ENCODE data around the gene SENP1. TPM values are rescaled to one million over a fixed set of nuclear protein-coding genes. Genes with fewer than 3 reads are reported as not detected.

The SENP1 gene
- total RNA-seq, 4 donors from 2014 or later, result 24.1 to 43.9 (median 32.4) TPM

DNA sequence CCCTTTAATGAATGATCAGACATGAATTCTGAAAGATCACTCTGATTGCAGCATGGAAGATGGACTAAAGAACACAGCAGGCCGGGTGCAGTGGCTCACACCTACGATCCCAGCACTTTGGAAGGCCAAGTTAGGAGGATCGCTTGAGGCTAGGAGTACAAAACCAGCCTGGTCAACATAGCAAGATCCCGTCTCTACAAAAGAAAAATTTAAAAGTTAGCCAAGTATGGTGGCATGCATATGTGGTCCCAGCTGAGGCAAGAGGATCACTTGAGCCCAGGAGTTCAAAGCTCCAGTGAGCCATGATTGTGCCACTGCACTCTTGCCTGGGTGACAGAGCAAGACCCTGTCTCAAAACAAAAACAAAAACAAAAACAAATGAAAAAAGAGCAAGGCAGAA is 35.1 kb downstream of the SENP1 start:
- no peaks in the 10 kb centered on the region for H3K9me3 ChIP-seq
- no peaks in the 10 kb centered on the region for H3K36me3 ChIP-seq
- no peak overlapping the region for H3K27ac ChIP-seq
- no peaks in the 10 kb centered on the region for H3K27me3 ChIP-seq
- H3K4me3 ChIP-seq, result no peak overlapping the region
- DNase-seq, result no peak
- intact Hi-C loops (cut with DNase I; ENCODE audit: low total_unique reads), result no loop called here
- no peaks in the 10 kb centered on the region for H3K4me1 ChIP-seq
- TF ChIP-seq POLR2A (IDR thresholded peaks at IDR 0.05), result no peak
- TF ChIP-seq, protein P1, sequence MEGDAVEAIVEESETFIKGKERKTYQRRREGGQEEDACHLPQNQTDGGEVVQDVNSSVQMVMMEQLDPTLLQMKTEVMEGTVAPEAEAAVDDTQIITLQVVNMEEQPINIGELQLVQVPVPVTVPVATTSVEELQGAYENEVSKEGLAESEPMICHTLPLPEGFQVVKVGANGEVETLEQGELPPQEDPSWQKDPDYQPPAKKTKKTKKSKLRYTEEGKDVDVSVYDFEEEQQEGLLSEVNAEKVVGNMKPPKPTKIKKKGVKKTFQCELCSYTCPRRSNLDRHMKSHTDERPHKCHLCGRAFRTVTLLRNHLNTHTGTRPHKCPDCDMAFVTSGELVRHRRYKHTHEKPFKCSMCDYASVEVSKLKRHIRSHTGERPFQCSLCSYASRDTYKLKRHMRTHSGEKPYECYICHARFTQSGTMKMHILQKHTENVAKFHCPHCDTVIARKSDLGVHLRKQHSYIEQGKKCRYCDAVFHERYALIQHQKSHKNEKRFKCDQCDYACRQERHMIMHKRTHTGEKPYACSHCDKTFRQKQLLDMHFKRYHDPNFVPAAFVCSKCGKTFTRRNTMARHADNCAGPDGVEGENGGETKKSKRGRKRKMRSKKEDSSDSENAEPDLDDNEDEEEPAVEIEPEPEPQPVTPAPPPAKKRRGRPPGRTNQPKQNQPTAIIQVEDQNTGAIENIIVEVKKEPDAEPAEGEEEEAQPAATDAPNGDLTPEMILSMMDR (IDR thresholded peaks at IDR 0.05), result no peak

DNA sequence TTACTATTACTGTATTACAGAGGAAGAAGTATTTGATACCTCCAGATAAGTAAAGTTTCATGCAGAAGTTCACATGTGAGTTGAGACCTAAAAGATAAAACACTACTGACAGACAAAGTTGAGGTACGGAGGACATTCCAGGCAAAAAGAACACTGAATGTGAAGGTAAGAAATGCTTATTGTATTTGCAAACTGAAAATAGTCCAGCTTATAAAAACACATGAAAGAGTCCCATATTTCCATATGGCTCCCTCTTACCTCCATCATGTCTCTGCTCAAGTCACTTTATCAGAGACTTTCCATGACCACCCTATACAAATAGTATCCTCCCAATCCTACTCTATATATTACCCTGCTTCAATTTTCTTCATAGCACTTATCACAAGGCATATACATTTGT is 35.8 kb downstream of the SENP1 start:
- intact Hi-C loops (cut with DNase I; ENCODE audit: low total_unique reads), result no loop called here
- no peak for DNase-seq
- Histone ChIP-seq H3K36me3 (no peaks in the 10 kb centered on the region), H3K9me3 (no peaks in the 10 kb centered on the region), H3K27ac (no peak overlapping the region), H3K27me3 (no peaks in the 10 kb centered on the region), H3K4me3 (no peak overlapping the region), H3K4me1 (no peaks in the 10 kb centered on the region)
- no peak for TF ChIP-seq POLR2A (IDR thresholded peaks at IDR 0.05)
- TF ChIP-seq, protein P1 (IDR thresholded peaks at IDR 0.05), result no peak

DNA sequence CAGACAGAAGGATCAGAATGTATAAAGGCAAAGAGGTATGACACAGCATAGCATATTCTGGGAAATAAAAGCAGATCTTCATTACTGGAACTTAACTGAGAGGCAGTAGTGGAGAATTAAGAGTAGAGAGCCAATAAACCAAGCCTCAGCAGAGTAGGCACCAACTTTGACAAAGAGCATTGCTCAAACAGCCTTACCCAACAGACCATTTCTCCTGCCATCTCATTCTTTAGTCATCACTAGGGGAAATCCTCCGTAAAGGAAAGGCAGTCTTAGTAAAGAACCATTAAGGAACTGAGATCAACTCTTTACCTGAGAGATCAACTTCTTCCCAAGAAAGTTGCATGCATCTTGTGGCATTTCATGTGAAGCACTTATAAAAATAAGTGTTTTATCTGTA is 36.6 kb downstream of the SENP1 start:
- intact Hi-C loops (cut with DNase I; ENCODE audit: low total_unique reads), result no loop called here
- TF ChIP-seq, protein P1 (IDR thresholded peaks at IDR 0.05), result no peak
- no peak for TF ChIP-seq POLR2A (IDR thresholded peaks at IDR 0.05)
- no peaks in the 10 kb centered on the region for H3K4me1 ChIP-seq

GRCh38 chr12:48068457-48068856 is 37.4 kb downstream of the SENP1 start:
- Histone ChIP-seq H3K27ac (no peak overlapping the region), H3K4me3 (no peak overlapping the region), H3K9me3 (no peaks in the 10 kb centered on the region), H3K36me3 (no peaks in the 10 kb centered on the region), H3K4me1 (no peaks in the 10 kb centered on the region), H3K27me3 (no peaks in the 10 kb centered on the region)
- DNase-seq, result no peak
- intact Hi-C loops (cut with DNase I; ENCODE audit: low total_unique reads), result no loop called here
- TF ChIP-seq, protein P1 (IDR thresholded peaks at IDR 0.05), result no peak
- no peak for TF ChIP-seq POLR2A (IDR thresholded peaks at IDR 0.05)

More for the DNA sequence above, 36.6 kb downstream of the SENP1 start:
- Histone ChIP-seq H3K27me3 (no peaks in the 10 kb centered on the region), H3K36me3 (no peaks in the 10 kb centered on the region), H3K4me3 (no peak overlapping the region), H3K27ac (no peak overlapping the region), H3K9me3 (no peaks in the 10 kb centered on the region)
- no peak for DNase-seq

- intact Hi-C loops (cut with DNase I; ENCODE audit: low total_unique reads), result no loop called here
Observed at GRCh38 chr12:48067250-48067938, 38.5 kb downstream of the SENP1 start.

More at GRCh38 chr12:48067250-48067938, 38.5 kb downstream of the SENP1 start:
- no peak overlapping the region for H3K27ac ChIP-seq
- H3K4me3 ChIP-seq, result no peak overlapping the region
- TF ChIP-seq POLR2A (IDR thresholded peaks at IDR 0.05), result no peak
- TF ChIP-seq, protein P1 (IDR thresholded peaks at IDR 0.05), result no peak
- no peaks in the 10 kb centered on the region for H3K27me3 ChIP-seq
- no peaks in the 10 kb centered on the region for H3K9me3 ChIP-seq
- DNase-seq, result no peak
- H3K36me3 ChIP-seq, result no peaks in the 10 kb centered on the region
- H3K4me1 ChIP-seq, result no peaks in the 10 kb centered on the region

Data from uterus (tissue), 4 donors.